ENCODE data around the gene MEMO1.
"Not testable (repeated sequence)": the region's sequence is repeated elsewhere in the genome, so short reads cannot be mapped to it uniquely, and the experiment has no call there.

Gene MEMO1

GRCh38 chr2:31920962-31921361 is 89.8 kb downstream of the MEMO1 start:
- no peaks in the 10 kb centered on the region for H4K20me1 ChIP-seq (ENCODE audit: control insufficient read depth, insufficient read depth, low read depth, low read length)
- no peaks in the 10 kb centered on the region for H3K9me3 ChIP-seq (ENCODE audit: control insufficient read depth, insufficient read depth, low read length)
- H3K4me2 ChIP-seq (ENCODE audit: low read length), result no peak overlapping the region
- H3K36me3 ChIP-seq (ENCODE audit: control insufficient read depth, low read length), result no peaks in the 10 kb centered on the region; the same call in 1 of the 2 replicates
- H3F3A ChIP-seq (ENCODE audit: control insufficient read depth, insufficient read depth), result no peaks in the 10 kb centered on the region; the same call in 1 of the 2 replicates
- H3K79me2 ChIP-seq (ENCODE audit: control insufficient read depth, low read length), result no peaks in the 10 kb centered on the region
- no peaks in the 10 kb centered on the region for H3K4me1 ChIP-seq (ENCODE audit: control insufficient read depth, low read length)
- H3K27me3 ChIP-seq (ENCODE audit: control insufficient read depth, low read length), result no peaks in the 10 kb centered on the region
- no peak for TF ChIP-seq EZH2phosphoT487 (IDR thresholded peaks at IDR 0.05; ENCODE audit: borderline replicate concordance, low read length)
- no peak for TF ChIP-seq CTCF (IDR thresholded peaks at IDR 0.05; ENCODE audit: low read depth, low read length, poor library complexity, severe bottlenecking)
- no peaks in the 10 kb centered on the region for H3K9me2 ChIP-seq (replicated peaks; ENCODE audit: control insufficient read depth, low read length)
- H3K4me3 ChIP-seq (ENCODE audit: low read length), result no peak overlapping the region
- H3K27ac ChIP-seq (ENCODE audit: low read depth, low read length), result no peak overlapping the region

GRCh38 chr2:31919499-31919898 is 91.3 kb downstream of the MEMO1 start:
- no peaks in the 10 kb centered on the region; the same call in 1 of the 2 replicates for H3K36me3 ChIP-seq (ENCODE audit: control insufficient read depth, low read length)
- no peaks in the 10 kb centered on the region for H3K79me2 ChIP-seq (ENCODE audit: control insufficient read depth, low read length)
- H3K9me2 ChIP-seq (replicated peaks; ENCODE audit: control insufficient read depth, low read length), result no peaks in the 10 kb centered on the region
- H3K27ac ChIP-seq (ENCODE audit: low read depth, low read length), result no peak overlapping the region
- H3K4me1 ChIP-seq (ENCODE audit: control insufficient read depth, low read length), result no peaks in the 10 kb centered on the region
- no peaks in the 10 kb centered on the region for H3K27me3 ChIP-seq (ENCODE audit: control insufficient read depth, low read length)
- TF ChIP-seq EZH2phosphoT487 (IDR thresholded peaks at IDR 0.05; ENCODE audit: borderline replicate concordance, low read length), result no peak
- no peak for TF ChIP-seq CTCF (IDR thresholded peaks at IDR 0.05; ENCODE audit: low read depth, low read length, poor library complexity, severe bottlenecking)
- H4K20me1 ChIP-seq (ENCODE audit: control insufficient read depth, insufficient read depth, low read depth, low read length), result no peaks in the 10 kb centered on the region
- no peak overlapping the region for H3K4me2 ChIP-seq (ENCODE audit: low read length)
- H3F3A ChIP-seq (ENCODE audit: control insufficient read depth, insufficient read depth), result no peaks in the 10 kb centered on the region; the same call in 1 of the 2 replicates
- H3K9me3 ChIP-seq (ENCODE audit: control insufficient read depth, insufficient read depth, low read length), result no peaks in the 10 kb centered on the region
- no peak overlapping the region for H3K4me3 ChIP-seq (ENCODE audit: low read length)

GRCh38 chr2:31909661-31910060 is 101.1 kb downstream of the MEMO1 start:
- H3K4me3 ChIP-seq (ENCODE audit: low read length), result no peak overlapping the region
- H3K27me3 ChIP-seq (ENCODE audit: control insufficient read depth, low read length), result no peaks in the 10 kb centered on the region
- peaks cover 11% of the 10 kb centered on the region for H3K36me3 ChIP-seq (ENCODE audit: control insufficient read depth, low read length)
- no peak overlapping the region for H3K4me2 ChIP-seq (ENCODE audit: low read length)
- no peak for TF ChIP-seq EZH2phosphoT487 (IDR thresholded peaks at IDR 0.05; ENCODE audit: borderline replicate concordance, low read length)
- no peak for TF ChIP-seq CTCF (IDR thresholded peaks at IDR 0.05; ENCODE audit: low read depth, low read length, poor library complexity, severe bottlenecking)
- H3F3A ChIP-seq (ENCODE audit: control insufficient read depth, insufficient read depth), result no peaks in the 10 kb centered on the region
- no peaks in the 10 kb centered on the region for H4K20me1 ChIP-seq (ENCODE audit: control insufficient read depth, insufficient read depth, low read depth, low read length)
- no peaks in the 10 kb centered on the region for H3K9me3 ChIP-seq (ENCODE audit: control insufficient read depth, insufficient read depth, low read length)
- H3K9me2 ChIP-seq (replicated peaks; ENCODE audit: control insufficient read depth, low read length), result no peaks in the 10 kb centered on the region
- H3K79me2 ChIP-seq (ENCODE audit: control insufficient read depth, low read length), result no peaks in the 10 kb centered on the region
- no peak overlapping the region for H3K27ac ChIP-seq (ENCODE audit: low read depth, low read length)
- no peaks in the 10 kb centered on the region for H3K4me1 ChIP-seq (ENCODE audit: control insufficient read depth, low read length)

- H3K4me3 ChIP-seq (ENCODE audit: low read length), result not testable (repeated sequence)
Measured at GRCh38 chr2:31907491-31907890, 103.3 kb downstream of the MEMO1 start.

More at GRCh38 chr2:31907491-31907890, 103.3 kb downstream of the MEMO1 start:
- not testable (repeated sequence) for H4K20me1 ChIP-seq (ENCODE audit: control insufficient read depth, insufficient read depth, low read depth, low read length); H3K79me2 ChIP-seq (ENCODE audit: control insufficient read depth, low read length); H3K27me3 ChIP-seq (ENCODE audit: control insufficient read depth, low read length); H3K4me2 ChIP-seq (ENCODE audit: low read length); H3K9me2 ChIP-seq (replicated peaks; ENCODE audit: control insufficient read depth, low read length); H3K9me3 ChIP-seq (ENCODE audit: control insufficient read depth, insufficient read depth, low read length); H3K27ac ChIP-seq (ENCODE audit: low read depth, low read length); H3K4me1 ChIP-seq (ENCODE audit: control insufficient read depth, low read length); H3F3A ChIP-seq (ENCODE audit: control insufficient read depth, insufficient read depth)
- peaks cover 24% of the 10 kb centered on the region for H3K36me3 ChIP-seq (ENCODE audit: control insufficient read depth, low read length)
